Kidney (tissue), 14 donors: ENCODE results near the gene CMTM8. TPM values are rescaled to one million over a fixed set of nuclear protein-coding genes. Genes with fewer than 3 reads are reported as not detected.

Experiments
- DNase-seq, 5 donors: peaks; one replicate each; pipeline ENCODE4 v3.0.0-alpha.2; 2013 to 2020
- FAIRE-seq: peaks from 2 replicates; lab custom pipeline; 2012; peaks lifted over from hg19 to GRCh38; lab: Jason Lieb, UNC
- H3K27ac ChIP-seq, 2 donors: one replicate each; pipeline ENCODE4 v1.7.0; 2013; ENCODE audit warnings: low read depth in 2 of 2, low read length in 2 of 2, inconsistent platforms in 1 of 2
- H3K27me3 ChIP-seq: one replicate; pipeline ENCODE4 v1.7.1; 2013; ENCODE audit warnings: low read length, inconsistent platforms; ENCODE audit not compliant: control insufficient read depth, insufficient read depth
- H3K36me3 ChIP-seq, 3 donors: one replicate each; pipeline versions ENCODE4 v1.7.0 to v1.7.1; 2013; ENCODE audit warnings: low read length in 3 of 3, control low read depth in 1 of 3, inconsistent platforms in 1 of 3; ENCODE audit not compliant: insufficient read depth in 3 of 3, control insufficient read depth in 2 of 3
- H3K4me1 ChIP-seq, 3 donors: one replicate each; pipeline versions ENCODE4 v1.7.0 to v1.7.1; 2013; ENCODE audit warnings: low read length in 3 of 3, inconsistent platforms in 1 of 3, low read depth in 1 of 3; ENCODE audit not compliant: control insufficient read depth in 2 of 3, insufficient read depth in 2 of 3
- H3K4me3 ChIP-seq, 3 donors: one replicate each; pipeline versions ENCODE4 v1.7.0 to v1.8.1; 2013; ENCODE audit warnings: low read length in 3 of 3, control low read depth in 1 of 3, inconsistent platforms in 1 of 3
- H3K9ac ChIP-seq, 3 donors: one replicate each; pipeline versions ENCODE4 v1.7.0 to v1.7.1; 2013; ENCODE audit warnings: low read length in 3 of 3, control low read depth in 1 of 3, inconsistent platforms in 1 of 3
- H3K9me3 ChIP-seq, 3 donors: one replicate each; pipeline versions ENCODE4 v1.7.0 to v1.7.1; 2013; ENCODE audit warnings: low read length in 3 of 3, control low read depth in 1 of 3, inconsistent platforms in 1 of 3; ENCODE audit not compliant: control insufficient read depth in 2 of 3, insufficient read depth in 1 of 3
- CTCF ChIP-seq: IDR thresholded peaks from 3 replicates; pipeline ENCODE4 v1.5.1; 2012; ENCODE audit warnings: mild to moderate bottlenecking, moderate library complexity, borderline replicate concordance; ENCODE audit not compliant: insufficient read depth; ENCODE audit errors: extremely low read depth
- intact Hi-C: fragments of 100-400 bp; cut with DNase I; formaldehyde crosslinking; loops from one replicate; pipeline ENCODE4 v1.11.1; 2022
- polyA plus RNA-seq: library from polyadenylated mRNA; stranded (reverse); fragments of 350-450 nt; fragmentation: Illumina TruSeq; extraction: RNeasy Lipid Tissue Mini Kit (QIAGEN cat#74804); gene quantifications from one replicate; pipeline ENCODE4 v1.2.3, GENCODE V29; 2014; ENCODE audit warnings: low read depth, low replicate concordance; ENCODE audit not compliant: insufficient read depth
- total RNA-seq: library from RNA; stranded (reverse); fragmentation: NEBNext Ultra II Directional; extraction: Animal tissue kit (Norgen Biotek cat#: 25700); gene quantifications from one replicate; pipeline ENCODE4 v1.2.1, GENCODE V29; 2021
- donor health status: control.
- donor health status: control.
- donor health status: control.
- donor health status: control.
- donor health status: control.
- donor health status: DM: yes; HTN: yes; CAD: no.
- donor health status: Normal renal cell carcinoma (clear cell type).

Gene CMTM8
- total and polyA plus RNA-seq, 2 donors from 2014 or later = 5.4 to 9.6 TPM

- FAIRE-seq = no peak
- Histone ChIP-seq H3K4me3 (no peak overlapping the region), H3K4me1 (no peaks in the 10 kb centered on the region), H3K27me3 (no peaks in the 10 kb centered on the region), H3K9ac (no peak overlapping the region), H3K27ac (no peak overlapping the region), H3K36me3 (no peaks in the 10 kb centered on the region), H3K9me3 (no peaks in the 10 kb centered on the region)
- no peak for TF ChIP-seq CTCF
- DNase-seq = no peak
- intact Hi-C loops = no loop called here
Observed at GRCh38 chr3:32376115-32376514, 137.6 kb downstream of the CMTM8 start.

GRCh38 chr3:32379831-32380500, 141.5 kb downstream of the CMTM8 start:
- H3K36me3 ChIP-seq = no peaks in the 10 kb centered on the region
- no peaks in the 10 kb centered on the region for H3K4me1 ChIP-seq
- DNase-seq (no peak), FAIRE-seq (no peak)
- H3K9me3 ChIP-seq = no peaks in the 10 kb centered on the region
- no peak overlapping the region for H3K4me3 ChIP-seq
- H3K27ac ChIP-seq = no peak overlapping the region
- intact Hi-C loops = no loop called here
- no peak for TF ChIP-seq CTCF
- no peaks in the 10 kb centered on the region for H3K27me3 ChIP-seq
- no peak overlapping the region for H3K9ac ChIP-seq

GRCh38 chr3:32381922-32382321, 143.4 kb downstream of the CMTM8 start:
- no peak overlapping the region for H3K4me3 ChIP-seq
- H3K9me3 ChIP-seq = no peaks in the 10 kb centered on the region
- TF ChIP-seq CTCF = no peak
- no peak overlapping the region for H3K9ac ChIP-seq
- DNase-seq = no peak
- no peaks in the 10 kb centered on the region for H3K4me1 ChIP-seq
- no peak for FAIRE-seq
- H3K36me3 ChIP-seq = no peaks in the 10 kb centered on the region
- no peak overlapping the region for H3K27ac ChIP-seq
- intact Hi-C loops = no loop called here
- H3K27me3 ChIP-seq = no peaks in the 10 kb centered on the region
